ENCODE measurements around the gene SLC17A2. TPM values are rescaled to one million over a fixed set of nuclear protein-coding genes. Genes with fewer than 3 reads are reported as not detected.

Gene SLC17A2
- total RNA-seq, 4 donors from 2014 or later: not detected

GRCh38 chr6:25921525-25922203, 8.8 kb downstream of the SLC17A2 start:
- peaks cover 4% of the 10 kb centered on the region for H3K27me3 ChIP-seq
- TF ChIP-seq CTCF (IDR thresholded peaks at IDR 0.05): no peak
- no peak for TF ChIP-seq EP300 (IDR thresholded peaks at IDR 0.05)
- TF ChIP-seq POLR2AphosphoS5 (IDR thresholded peaks at IDR 0.05): no peak
- TF ChIP-seq POLR2A (IDR thresholded peaks at IDR 0.05): no peak
- H3K9me3 ChIP-seq: no peaks in the 10 kb centered on the region
- no peak overlapping the region for H3K27ac ChIP-seq
- H3K4me3 ChIP-seq: no peak overlapping the region
- H3K4me1 ChIP-seq: no peaks in the 10 kb centered on the region
- no peaks in the 10 kb centered on the region for H3K36me3 ChIP-seq
- no peak for ATAC-seq

GRCh38 chr6:25919657-25920056, 10.8 kb downstream of the SLC17A2 start:
- H3K36me3 ChIP-seq: no peaks in the 10 kb centered on the region
- H3K27ac ChIP-seq: no peak overlapping the region
- TF ChIP-seq CTCF (IDR thresholded peaks at IDR 0.05): no peak
- no peak for TF ChIP-seq POLR2A (IDR thresholded peaks at IDR 0.05)
- TF ChIP-seq EP300 (IDR thresholded peaks at IDR 0.05): no peak
- TF ChIP-seq POLR2AphosphoS5 (IDR thresholded peaks at IDR 0.05): no peak
- peaks cover 12% of the 10 kb centered on the region for H3K27me3 ChIP-seq
- H3K4me1 ChIP-seq: no peaks in the 10 kb centered on the region
- no peak overlapping the region for H3K4me3 ChIP-seq
- 0 to 77% methylated on average over 1 to 5 of the region's 5 CpGs for WGBS, 2 donors (ENCODE audit: low coverage in 1 of 2)
- no peaks in the 10 kb centered on the region for H3K9me3 ChIP-seq
- ATAC-seq: no peak

GRCh38 chr6:25918083-25918683, 12.3 kb downstream of the SLC17A2 start:
- H3K9me3 ChIP-seq: no peaks in the 10 kb centered on the region
- H3K27me3 ChIP-seq: peaks cover 9% of the 10 kb centered on the region
- no peak for TF ChIP-seq EP300 (IDR thresholded peaks at IDR 0.05)
- no peak overlapping the region for H3K27ac ChIP-seq
- no peaks in the 10 kb centered on the region for H3K36me3 ChIP-seq
- H3K4me3 ChIP-seq: no peak overlapping the region
- no peak for ATAC-seq
- 82 to 84% methylated on average over 5 of the region's 5 CpGs for whole genome bisulfite sequencing, 2 donors (ENCODE audit: low coverage in 1 of 2)
- H3K4me1 ChIP-seq: no peaks in the 10 kb centered on the region

GRCh38 chr6:25916789-25917490, 13.6 kb downstream of the SLC17A2 start:
- Histone ChIP-seq H3K4me1 (no peaks in the 10 kb centered on the region), H3K27me3 (peaks cover 9% of the 10 kb centered on the region), H3K4me3 (no peak overlapping the region), H3K9me3 (no peaks in the 10 kb centered on the region), H3K27ac (no peak overlapping the region), H3K36me3 (no peaks in the 10 kb centered on the region)
- 66 to 71% methylated on average over 7 of the region's 7 CpGs for WGBS, 2 donors (ENCODE audit: low coverage in 1 of 2)
- no peak for ATAC-seq
- TF ChIP-seq EP300 (IDR thresholded peaks at IDR 0.05) (no peak), CTCF (IDR thresholded peaks at IDR 0.05) (no peak), POLR2AphosphoS5 (IDR thresholded peaks at IDR 0.05) (no peak), POLR2A (IDR thresholded peaks at IDR 0.05) (no peak)

GRCh38 chr6:25916330-25916729, 14.2 kb downstream of the SLC17A2 start:
- Histone ChIP-seq H3K27me3 (peaks cover 9% of the 10 kb centered on the region), H3K36me3 (no peaks in the 10 kb centered on the region), H3K27ac (no peak overlapping the region), H3K9me3 (no peaks in the 10 kb centered on the region), H3K4me3 (no peak overlapping the region), H3K4me1 (no peaks in the 10 kb centered on the region)
- 74 to 76% methylated on average over 3 of the region's 3 CpGs for WGBS, 2 donors (ENCODE audit: low coverage in 1 of 2)
- TF ChIP-seq POLR2AphosphoS5 (IDR thresholded peaks at IDR 0.05): no peak
- TF ChIP-seq EP300 (IDR thresholded peaks at IDR 0.05): no peak
- TF ChIP-seq POLR2A (IDR thresholded peaks at IDR 0.05): no peak
- no peak for TF ChIP-seq CTCF (IDR thresholded peaks at IDR 0.05)
- ATAC-seq: no peak

Measured in gastroesophageal sphincter (tissue), 4 donors.